Testis (tissue), 2 donors: Measurements from ENCODE around the gene AAK1.
"Not testable (repeated sequence)": the region's sequence is repeated elsewhere in the genome, so short reads cannot be mapped to it uniquely, and the experiment has no call there.

ENCODE experiments used
- POLR2A ChIP-seq: fragments of 450-650 bp; IDR thresholded peaks from one replicate; pipeline ENCODE4 v1.6.1; 2017; ENCODE audit warnings: antibody characterized with exemption, mild to moderate bottlenecking, moderate library complexity
- TF ChIP-seq, protein P1 (sequence below), 3 experiments: fragments of 450-650 bp in 2 of 3; fragments of 200-600 bp in 1 of 3; sonication (generic) in 1 of 3; IDR thresholded peaks; one replicate each; pipeline ENCODE4 v1.5.1; 2016 to 2019; ENCODE audit warnings: antibody characterized with exemption in 3 of 3, mild to moderate bottlenecking in 2 of 3, moderate library complexity in 1 of 3

DNA sequence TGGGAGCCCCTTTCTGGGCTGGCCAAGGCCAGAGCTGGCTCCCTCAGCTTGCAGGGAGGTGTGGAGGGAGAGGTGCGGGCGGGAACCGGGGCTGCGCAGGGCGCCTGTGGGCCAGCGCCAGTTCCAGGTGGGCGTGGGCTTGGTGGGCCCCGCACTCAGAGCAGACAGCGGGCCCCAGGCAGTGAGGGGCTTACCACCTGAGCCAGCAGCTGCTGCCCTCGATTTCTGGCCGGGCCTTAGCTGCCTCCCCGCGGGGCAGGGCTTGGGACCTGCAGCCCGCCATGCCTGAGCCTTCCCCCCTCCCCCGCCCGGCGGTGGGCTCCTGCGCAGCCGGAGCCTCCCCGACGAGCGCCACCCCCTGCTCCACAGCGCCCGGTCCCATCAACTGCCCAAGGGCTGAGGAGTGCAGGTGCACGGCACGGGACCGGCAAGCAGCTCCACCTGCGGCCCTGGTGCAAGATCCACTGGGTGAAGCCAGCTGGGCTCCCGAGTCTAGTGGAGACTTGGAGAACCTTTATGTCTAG, 21.5 kb downstream of the AAK1 start:
- TF ChIP-seq, protein P1, sequence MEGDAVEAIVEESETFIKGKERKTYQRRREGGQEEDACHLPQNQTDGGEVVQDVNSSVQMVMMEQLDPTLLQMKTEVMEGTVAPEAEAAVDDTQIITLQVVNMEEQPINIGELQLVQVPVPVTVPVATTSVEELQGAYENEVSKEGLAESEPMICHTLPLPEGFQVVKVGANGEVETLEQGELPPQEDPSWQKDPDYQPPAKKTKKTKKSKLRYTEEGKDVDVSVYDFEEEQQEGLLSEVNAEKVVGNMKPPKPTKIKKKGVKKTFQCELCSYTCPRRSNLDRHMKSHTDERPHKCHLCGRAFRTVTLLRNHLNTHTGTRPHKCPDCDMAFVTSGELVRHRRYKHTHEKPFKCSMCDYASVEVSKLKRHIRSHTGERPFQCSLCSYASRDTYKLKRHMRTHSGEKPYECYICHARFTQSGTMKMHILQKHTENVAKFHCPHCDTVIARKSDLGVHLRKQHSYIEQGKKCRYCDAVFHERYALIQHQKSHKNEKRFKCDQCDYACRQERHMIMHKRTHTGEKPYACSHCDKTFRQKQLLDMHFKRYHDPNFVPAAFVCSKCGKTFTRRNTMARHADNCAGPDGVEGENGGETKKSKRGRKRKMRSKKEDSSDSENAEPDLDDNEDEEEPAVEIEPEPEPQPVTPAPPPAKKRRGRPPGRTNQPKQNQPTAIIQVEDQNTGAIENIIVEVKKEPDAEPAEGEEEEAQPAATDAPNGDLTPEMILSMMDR (IDR thresholded peaks at IDR 0.05), result not testable (repeated sequence)
- not testable (repeated sequence) for TF ChIP-seq POLR2A
